NCI-H1436 (cell line): ENCODE results near the gene TC2N.
"Not testable (repeated sequence)": the region's sequence is repeated elsewhere in the genome, so short reads cannot be mapped to it uniquely, and the experiment has no call there.

Experiments
- DNase-seq: peaks from one replicate; lab custom pipeline; 2025; lab: John Stamatoyannopoulos, UW

Gene TC2N

DNA sequence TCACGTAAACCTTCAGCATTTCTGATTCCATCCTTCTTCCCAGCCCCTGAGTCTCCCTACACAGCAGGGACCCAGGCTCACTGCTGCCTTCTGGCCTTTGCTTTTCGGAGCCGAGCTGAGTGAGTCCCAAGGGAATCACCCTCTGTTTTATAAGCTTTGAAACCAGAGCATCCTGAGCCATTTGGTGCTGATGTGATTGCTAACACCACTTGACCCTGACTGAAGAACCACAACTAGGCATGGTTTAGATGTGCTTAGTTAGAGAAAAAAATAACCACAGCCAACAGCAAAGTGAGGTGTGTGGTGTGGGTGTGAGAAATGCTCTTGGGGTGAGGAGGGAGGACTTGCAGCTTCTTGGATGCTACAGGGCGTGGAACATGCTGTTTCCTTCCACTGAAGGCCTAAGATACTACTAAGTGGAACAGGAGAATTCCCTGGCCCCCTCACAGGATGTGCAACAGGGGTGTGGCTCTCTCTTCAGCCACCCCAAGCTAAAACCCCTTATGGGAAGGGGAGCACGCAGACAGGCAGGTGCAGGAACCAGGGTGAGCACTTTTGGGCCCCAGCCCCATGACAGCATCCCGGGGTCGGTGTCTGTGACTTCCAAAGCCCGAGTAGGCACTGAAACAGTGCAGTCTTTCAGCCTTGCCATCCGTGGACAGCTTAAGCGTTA lies at the start of gene TC2N:
TSS of gene TC2N (minus strand) at position 221 of the 673 bp plus-strand sequence. CDS start 53,767 bp downstream, outside the sequence.
- DNase-seq = no peak

DNA sequence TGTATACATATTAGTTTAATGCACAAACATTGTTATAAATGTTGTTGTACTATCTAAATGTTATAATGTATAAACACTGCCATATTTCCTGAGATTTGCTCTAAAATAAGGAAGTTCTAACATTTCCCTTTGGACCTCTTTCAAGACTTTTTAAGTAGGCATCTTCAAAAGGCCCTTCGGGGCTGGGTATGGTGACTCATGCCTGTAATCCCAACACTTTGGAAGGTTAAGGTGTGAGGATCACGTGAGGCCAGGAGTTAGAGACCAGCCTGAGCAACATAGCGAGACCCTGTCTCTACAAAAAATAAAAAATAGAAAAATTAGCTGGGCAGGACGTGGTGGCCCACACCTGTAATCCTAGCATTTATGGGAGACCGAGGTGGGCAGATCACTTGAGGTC lies 44.7 kb upstream of the TC2N start:
- DNase-seq = no peak

- no peak for DNase-seq
Measured at GRCh38 chr14:91911474-91912032, 44.2 kb upstream of the TC2N start.

DNA sequence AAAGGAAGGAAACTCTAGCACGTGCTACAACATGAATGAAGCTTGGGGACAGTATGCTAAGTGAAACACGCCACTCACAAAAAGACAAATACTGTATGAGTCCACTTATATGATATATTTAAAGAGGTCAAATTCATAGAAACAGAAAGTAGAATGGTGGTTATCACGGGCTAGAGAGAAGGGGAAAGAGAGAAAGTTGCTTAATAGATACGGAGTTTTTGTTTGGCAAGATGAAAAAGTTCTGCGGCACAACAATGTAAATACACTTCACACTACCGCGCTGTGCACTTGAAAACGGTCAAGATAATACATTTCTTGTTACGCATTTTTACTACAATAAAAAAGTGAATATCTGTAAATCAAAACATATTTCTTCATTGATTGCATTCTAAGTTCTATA lies 42.9 kb upstream of the TC2N start:
- DNase-seq = no peak

DNA sequence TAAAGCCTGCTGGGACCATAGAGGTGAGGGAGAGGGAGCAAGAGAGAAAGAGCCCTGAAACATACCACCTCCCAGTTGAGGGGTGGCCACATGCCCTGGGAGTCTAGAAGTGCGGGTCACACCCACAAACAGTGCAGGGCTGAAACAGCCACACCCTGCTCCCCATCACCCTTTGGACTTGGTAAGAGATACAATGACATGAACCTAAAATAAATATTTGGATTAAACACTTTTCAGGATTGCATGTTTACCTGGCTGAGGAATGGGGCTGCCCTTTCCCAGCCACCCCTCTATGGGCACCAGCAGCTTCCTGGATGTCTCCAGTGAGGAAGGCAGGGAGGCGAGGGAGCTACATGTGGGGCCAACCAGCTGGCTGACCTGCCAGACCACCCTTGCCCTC lies 39.0 kb upstream of the TC2N start:
- no peak for DNase-seq

GRCh38 chr14:91904956-91905645 lies 37.8 kb upstream of the TC2N start:
- DNase-seq = no peak

- DNase-seq = no peak
Measured at GRCh38 chr14:91904483-91904882, 37.1 kb upstream of the TC2N start.

DNA sequence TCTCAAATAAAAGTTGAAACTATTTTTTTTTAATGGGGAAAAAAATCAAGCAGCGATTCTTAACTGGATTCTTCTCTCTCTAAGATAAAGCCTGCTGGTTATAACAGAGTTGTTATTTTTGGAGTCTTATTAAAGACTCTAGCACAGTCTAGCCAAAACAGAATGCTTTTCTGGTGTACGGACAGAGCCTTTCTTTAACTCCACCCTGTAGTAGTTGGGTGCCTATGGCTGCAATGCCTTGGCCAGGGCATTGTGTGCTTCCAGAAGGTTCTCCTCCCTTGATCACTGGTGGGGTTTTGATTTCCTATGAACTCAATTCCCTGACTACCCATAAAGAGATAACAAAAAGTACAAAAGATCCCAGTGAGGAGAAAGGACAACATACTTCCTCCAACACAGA lies 35.7 kb upstream of the TC2N start:
- no peak for DNase-seq

GRCh38 chr14:91902336-91902735 lies 35.0 kb upstream of the TC2N start:
- DNase-seq = no peak

DNA sequence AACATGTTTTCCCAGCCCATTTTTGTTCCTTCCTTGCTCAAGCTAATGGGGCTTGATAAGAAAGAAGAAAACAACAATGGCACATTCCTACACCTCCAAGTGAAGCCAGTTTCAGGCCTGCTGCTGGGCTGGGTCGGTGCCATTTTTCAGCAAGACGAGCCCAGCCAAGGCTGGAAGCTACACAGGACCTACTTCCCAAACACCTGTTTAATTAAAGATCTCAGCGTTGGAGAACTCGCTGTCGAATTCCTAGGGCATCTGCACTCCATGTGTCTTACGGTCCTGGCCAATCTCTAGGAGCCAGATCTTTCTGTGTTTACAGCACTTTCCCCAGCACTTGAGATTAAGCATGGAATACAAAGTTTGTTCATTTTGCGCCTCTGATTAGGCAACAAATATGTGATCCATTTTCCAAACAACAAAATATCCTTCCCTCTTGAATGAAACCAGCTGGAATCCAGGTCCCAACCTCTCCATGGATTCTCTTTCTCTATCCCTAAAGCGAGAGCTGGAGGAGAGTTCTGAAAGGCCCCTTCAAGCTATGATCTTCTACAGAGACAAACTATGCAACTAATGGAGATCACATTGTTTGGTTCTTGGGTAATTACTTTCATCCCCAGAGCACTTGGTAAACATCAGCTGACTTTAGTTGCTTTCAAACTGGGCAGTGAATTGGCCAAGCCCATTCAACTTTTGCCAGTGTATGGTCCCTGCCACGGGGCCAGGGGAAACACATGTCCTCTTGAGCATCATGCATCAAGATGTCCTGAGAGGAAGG lies 34.3 kb upstream of the TC2N start:
- DNase-seq = no peak

- DNase-seq = no peak
Measured at GRCh38 chr14:91899806-91900205, 32.5 kb upstream of the TC2N start.

DNA sequence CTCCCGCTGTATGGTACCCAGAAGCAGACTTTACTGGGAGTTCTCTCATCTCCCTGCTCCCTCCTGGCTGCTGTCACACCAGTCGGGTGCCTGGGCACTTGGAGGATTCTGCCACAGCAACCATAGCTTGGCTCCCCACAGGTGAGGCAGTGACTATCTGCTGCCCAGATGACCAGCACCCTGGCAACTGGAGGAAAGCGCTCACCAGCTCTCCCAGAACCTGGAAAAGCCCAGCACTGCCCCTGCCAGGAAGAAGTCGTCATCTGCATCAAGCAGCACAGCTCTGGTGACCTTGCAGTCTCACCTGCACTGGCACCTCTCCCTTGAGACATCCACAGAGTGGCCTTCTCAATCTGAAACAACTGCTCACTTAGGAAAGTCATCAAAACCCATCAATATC lies 31.9 kb upstream of the TC2N start:
- no peak for DNase-seq

DNA sequence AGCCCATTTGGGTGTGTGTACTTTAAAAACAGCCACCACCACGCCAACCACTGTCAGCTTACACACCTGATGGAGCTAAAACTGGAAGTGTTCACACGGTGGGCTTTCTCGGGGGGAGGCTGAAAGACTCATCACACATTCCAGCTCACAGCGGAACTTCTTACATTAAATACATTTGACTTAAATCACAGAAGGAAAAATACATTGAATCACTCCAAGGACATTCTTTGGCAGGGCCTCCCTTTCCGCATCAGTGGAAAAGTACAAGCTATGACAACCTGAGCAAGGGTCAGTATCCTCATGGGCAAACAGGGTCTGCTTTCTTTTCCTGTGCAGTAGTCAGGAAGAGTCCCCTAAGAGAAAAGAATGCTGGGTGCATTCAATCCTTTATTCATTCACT lies 31.0 kb upstream of the TC2N start:
- DNase-seq = no peak

- DNase-seq = not testable (repeated sequence)
Measured at GRCh38 chr14:91897716-91898115, 30.4 kb upstream of the TC2N start.

- no peak for DNase-seq
Measured at GRCh38 chr14:91897106-91897701, 29.9 kb upstream of the TC2N start.

DNA sequence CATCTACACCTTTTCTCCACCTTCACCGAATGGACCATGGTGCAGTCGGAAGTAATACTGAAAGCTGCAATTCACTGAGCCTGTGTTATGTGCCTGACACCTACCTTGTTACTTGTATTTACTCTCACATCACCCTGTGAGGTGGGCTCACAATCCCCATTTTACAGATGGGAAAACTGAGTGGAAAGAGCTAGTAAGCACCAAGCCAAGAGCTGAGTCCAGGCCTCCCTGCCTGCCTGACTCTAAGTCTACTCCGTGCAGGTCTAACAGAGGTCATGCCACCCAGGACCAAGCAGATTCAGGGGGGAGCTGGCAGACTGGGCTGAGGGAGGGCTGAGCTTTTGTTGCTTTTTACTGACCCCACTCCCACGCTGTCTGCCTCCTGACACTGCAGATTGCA lies 29.1 kb upstream of the TC2N start:
- no peak for DNase-seq

GRCh38 chr14:91893669-91894068 lies 26.3 kb upstream of the TC2N start:
- DNase-seq = no peak

- peak; percentile 11 for DNase-seq
Measured at GRCh38 chr14:91893007-91893406, 25.7 kb upstream of the TC2N start.

DNA sequence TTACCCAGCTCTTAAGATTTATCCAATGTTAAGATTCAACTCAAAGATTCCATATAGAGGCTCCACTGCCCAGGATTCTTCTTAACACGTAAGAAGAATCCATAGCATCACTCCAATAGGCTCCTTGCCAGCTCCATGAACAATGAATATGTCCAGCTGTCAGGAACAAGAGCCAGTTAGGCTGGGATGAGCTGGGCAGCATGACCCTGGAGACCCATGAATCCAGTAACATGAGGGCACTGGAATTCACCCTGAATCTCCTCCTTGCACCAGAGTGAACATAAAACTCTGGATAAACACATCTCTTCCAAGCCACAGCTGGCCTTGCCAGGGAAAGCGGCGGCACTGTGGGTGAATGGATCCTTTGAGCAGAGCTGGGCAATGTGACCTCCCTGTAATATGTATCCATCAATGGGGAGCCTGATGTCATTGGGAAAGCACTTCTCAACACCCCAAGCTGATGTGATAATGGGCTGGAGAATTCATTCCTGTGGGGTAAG lies 24.4 kb upstream of the TC2N start:
- DNase-seq = no peak

GRCh38 chr14:91891101-91891500 lies 23.8 kb upstream of the TC2N start:
- DNase-seq = no peak

DNA sequence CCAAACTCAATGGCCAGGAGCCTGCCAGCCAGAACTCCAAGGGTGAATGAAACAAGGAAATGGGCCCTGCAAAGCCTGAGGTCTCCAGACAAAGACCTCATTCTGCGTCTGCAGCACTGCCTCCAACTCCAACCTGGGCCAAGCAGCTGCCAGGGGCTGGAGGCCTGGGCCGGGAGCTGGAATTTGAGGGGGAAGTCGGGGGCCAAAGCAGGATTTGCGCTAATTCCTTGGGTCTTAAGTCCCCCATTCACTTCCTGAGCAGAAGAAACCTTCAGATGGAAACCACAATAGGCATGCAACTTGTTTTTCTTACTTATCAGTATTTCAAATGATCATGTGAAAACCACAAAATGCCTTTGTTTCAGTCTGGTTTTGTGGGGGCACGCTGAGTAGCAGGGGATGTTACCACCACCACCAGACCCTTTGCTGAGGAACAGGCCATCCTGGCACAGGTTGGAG lies 23.0 kb upstream of the TC2N start:
- no peak for DNase-seq
